GM18508 (cell line): Measurements from ENCODE around the gene GYPC.

Source experiments
- ATAC-seq: cut with Tn5 transposase; IDR thresholded peaks from one replicate; pipeline ENCODE4 v1.9.1; 2021; ENCODE audit warnings: moderate number of reproducible peaks; ENCODE audit not compliant: insufficient read depth, unreplicated experiment

Gene GYPC

GRCh38 chr2:126722081-126722480 lies 66.1 kb downstream of the GYPC start:
- ATAC-seq, result no peak

- ATAC-seq, result no peak
Observed at GRCh38 chr2:126722546-126722945, 66.6 kb downstream of the GYPC start.

GRCh38 chr2:126723281-126723815 lies 67.4 kb downstream of the GYPC start:
- ATAC-seq, result no peak

- ATAC-seq, result no peak
Observed at GRCh38 chr2:126725580-126725979, 69.6 kb downstream of the GYPC start.

- no peak for ATAC-seq
Observed at GRCh38 chr2:126729896-126730295, 73.9 kb downstream of the GYPC start.

- ATAC-seq, result no peak
Observed at GRCh38 chr2:126730655-126731054, 74.7 kb downstream of the GYPC start.

GRCh38 chr2:126731353-126731752 lies 75.4 kb downstream of the GYPC start:
- no peak for ATAC-seq

GRCh38 chr2:126732682-126733245 lies 76.8 kb downstream of the GYPC start:
- ATAC-seq, result no peak

GRCh38 chr2:126733795-126734194 lies 77.8 kb downstream of the GYPC start:
- ATAC-seq, result no peak

- ATAC-seq, result no peak
Observed at GRCh38 chr2:126736133-126736874, 80.3 kb downstream of the GYPC start.

- ATAC-seq, result no peak
Observed at GRCh38 chr2:126739141-126739540, 83.2 kb downstream of the GYPC start.

- ATAC-seq, result no peak
Observed at GRCh38 chr2:126744640-126745039, 88.7 kb downstream of the GYPC start.
